Measurements from ENCODE around the gene C19orf38. TPM values are rescaled to one million over a fixed set of nuclear protein-coding genes. Genes with fewer than 3 reads are reported as not detected.

Gene C19orf38
- total and polyA plus RNA-seq, 9 of the 15 experiments (the other 6 are each of a cell fraction or from before 2014, with no cell fraction given): 0.14 to 0.18 TPM; not detected in 7

- peak; percentile 39; the same call in 1 of the 2 replicates for TF ChIP-seq PKNOX1 (IDR thresholded peaks at IDR 0.05)
- peak; percentile 53; the same call in 1 of the 2 replicates for TF ChIP-seq SMARCA4 (IDR thresholded peaks at IDR 0.05)
- no peak for TF ChIP-seq ZNF197 (CRISPR knock-in tag; IDR thresholded peaks at IDR 0.05; ENCODE audit: low read depth)
- no peak for TF ChIP-seq HMGN3 (IDR thresholded peaks at IDR 0.05; ENCODE audit: borderline replicate concordance, extremely low read depth, insufficient read length, low read depth, low read length)
- TF ChIP-seq ZNF609 (CRISPR knock-in tag; IDR thresholded peaks at IDR 0.05; ENCODE audit: borderline replicate concordance): no peak
- peak; percentile 53; the same call in 1 of the 2 replicates for TF ChIP-seq ZNF384 (IDR thresholded peaks at IDR 0.05; ENCODE audit: low read depth, low read length)
- peak; percentile 85 for TF ChIP-seq ZNF263 (CRISPR knock-in tag; IDR thresholded peaks at IDR 0.05; ENCODE audit: borderline replicate concordance)
- TF ChIP-seq SOX6 (IDR thresholded peaks at IDR 0.05): 0 out of 2 replicates have a peak, but pooled peaks have one; percentile 17
These were observed 36.1 kb downstream of the C19orf38 start (continued) for GRCh38 chr19:10884274-10884673.

All from K562 (cell line).